ENCODE measurements around the gene SMC1B.
"Not testable (repeated sequence)": the region's sequence is repeated elsewhere in the genome, so short reads cannot be mapped to it uniquely, and the experiment has no call there.

Gene SMC1B

DNA sequence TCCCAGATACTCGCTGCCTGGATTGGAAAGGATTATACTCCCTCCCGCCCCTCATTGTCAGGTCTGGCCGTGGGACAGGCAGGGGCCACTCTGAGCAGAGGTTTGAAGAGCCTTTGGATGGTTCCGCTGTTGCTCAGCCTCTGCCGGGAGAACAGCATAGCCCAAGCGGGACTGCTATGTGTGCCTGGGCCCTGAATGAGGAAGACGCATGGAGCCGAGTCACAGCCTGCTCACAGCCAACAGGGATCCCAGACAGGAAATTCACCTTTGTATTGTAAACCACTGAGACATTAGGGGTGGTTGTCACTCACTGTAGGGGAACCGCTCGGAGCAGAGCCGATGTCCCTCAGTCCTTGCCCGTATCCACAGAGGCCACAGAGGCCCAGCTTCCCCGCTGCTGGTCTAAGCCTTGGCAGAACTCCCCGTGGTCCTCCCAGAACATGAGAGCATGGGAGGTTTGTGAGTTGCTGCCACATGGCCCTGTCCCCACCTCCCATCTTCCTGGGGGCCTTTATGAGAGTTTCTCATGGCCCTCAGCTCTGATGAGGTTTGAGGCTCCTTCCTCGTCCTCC is 114.4 kb downstream of the SMC1B start:
- Histone ChIP-seq H3K4me2 (ENCODE audit: low read length) (no peak overlapping the region), H3K9ac (no peak overlapping the region)
- TF ChIP-seq, protein P1, sequence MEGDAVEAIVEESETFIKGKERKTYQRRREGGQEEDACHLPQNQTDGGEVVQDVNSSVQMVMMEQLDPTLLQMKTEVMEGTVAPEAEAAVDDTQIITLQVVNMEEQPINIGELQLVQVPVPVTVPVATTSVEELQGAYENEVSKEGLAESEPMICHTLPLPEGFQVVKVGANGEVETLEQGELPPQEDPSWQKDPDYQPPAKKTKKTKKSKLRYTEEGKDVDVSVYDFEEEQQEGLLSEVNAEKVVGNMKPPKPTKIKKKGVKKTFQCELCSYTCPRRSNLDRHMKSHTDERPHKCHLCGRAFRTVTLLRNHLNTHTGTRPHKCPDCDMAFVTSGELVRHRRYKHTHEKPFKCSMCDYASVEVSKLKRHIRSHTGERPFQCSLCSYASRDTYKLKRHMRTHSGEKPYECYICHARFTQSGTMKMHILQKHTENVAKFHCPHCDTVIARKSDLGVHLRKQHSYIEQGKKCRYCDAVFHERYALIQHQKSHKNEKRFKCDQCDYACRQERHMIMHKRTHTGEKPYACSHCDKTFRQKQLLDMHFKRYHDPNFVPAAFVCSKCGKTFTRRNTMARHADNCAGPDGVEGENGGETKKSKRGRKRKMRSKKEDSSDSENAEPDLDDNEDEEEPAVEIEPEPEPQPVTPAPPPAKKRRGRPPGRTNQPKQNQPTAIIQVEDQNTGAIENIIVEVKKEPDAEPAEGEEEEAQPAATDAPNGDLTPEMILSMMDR (IDR thresholded peaks at IDR 0.05), result no peak

DNA sequence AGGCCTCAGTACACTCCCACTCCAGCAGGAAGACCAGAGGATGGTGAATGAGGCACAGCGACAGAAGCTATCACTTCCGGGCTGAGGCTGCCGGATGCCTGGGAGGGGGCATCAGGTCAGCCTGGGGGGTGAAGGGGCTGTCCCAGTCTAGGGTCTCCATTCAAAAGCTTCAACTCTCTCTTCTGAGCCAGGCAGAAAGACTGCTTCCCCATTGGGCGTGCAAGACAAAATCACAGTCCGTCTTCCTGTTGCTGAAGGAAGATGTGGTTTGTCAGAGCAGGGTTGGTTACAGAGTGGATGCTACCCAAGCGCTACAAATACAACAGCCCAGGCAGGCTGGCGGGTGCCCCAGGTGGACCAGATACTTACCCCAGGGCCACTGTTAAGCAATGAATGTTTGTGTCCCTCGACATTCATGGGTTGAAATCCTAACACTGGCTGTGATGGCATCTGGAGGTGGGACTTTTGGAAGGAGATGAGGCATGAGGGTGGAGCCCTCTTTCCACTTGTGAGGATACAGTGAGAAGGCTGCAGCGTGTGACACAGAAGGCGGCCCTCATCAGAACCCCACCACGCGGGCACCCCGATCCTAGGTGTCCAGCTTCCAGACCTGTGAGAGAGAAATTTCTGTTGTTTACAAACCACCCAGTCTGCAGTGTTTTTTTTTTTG is 116.6 kb downstream of the SMC1B start:
- no peaks in the 10 kb centered on the region for H3K4me1 ChIP-seq
- H3K9ac ChIP-seq, result no peak overlapping the region
- TF ChIP-seq, protein P1 (IDR thresholded peaks at IDR 0.05), result no peak
- no peak overlapping the region for H3K4me3 ChIP-seq (ENCODE audit: low read depth, low read length)
- H3K36me3 ChIP-seq (ENCODE audit: control insufficient read depth, insufficient read depth, low read length), result no peaks in the 10 kb centered on the region
- H3K27ac ChIP-seq, result no peak overlapping the region
- H3K9me3 ChIP-seq (ENCODE audit: control insufficient read depth, low read length), result no peaks in the 10 kb centered on the region
- no peaks in the 10 kb centered on the region for H3K27me3 ChIP-seq (ENCODE audit: control insufficient read depth, insufficient read depth, low read length)
- H3K79me2 ChIP-seq, result no peaks in the 10 kb centered on the region
- no peak overlapping the region for H3K4me2 ChIP-seq (ENCODE audit: low read length)
- H2AFZ ChIP-seq, result no peak overlapping the region

More for the DNA sequence above, 114.4 kb downstream of the SMC1B start:
- Histone ChIP-seq H3K79me2 (no peaks in the 10 kb centered on the region), H3K27ac (no peak overlapping the region), H3K27me3 (ENCODE audit: control insufficient read depth, insufficient read depth, low read length) (no peaks in the 10 kb centered on the region), H3K9me3 (ENCODE audit: control insufficient read depth, low read length) (no peaks in the 10 kb centered on the region), H3K4me1 (no peaks in the 10 kb centered on the region), H3K4me3 (ENCODE audit: low read depth, low read length) (no peak overlapping the region), H3K36me3 (ENCODE audit: control insufficient read depth, insufficient read depth, low read length) (no peaks in the 10 kb centered on the region), H2AFZ (no peak overlapping the region)

- peaks cover under 1% of the 10 kb centered on the region for H3K4me1 ChIP-seq
- no peak overlapping the region for H3K4me2 ChIP-seq (ENCODE audit: low read length)
- no peak overlapping the region for H3K27ac ChIP-seq
- H3K4me3 ChIP-seq (ENCODE audit: low read depth, low read length), result no peak overlapping the region
- H3K27me3 ChIP-seq (ENCODE audit: control insufficient read depth, insufficient read depth, low read length), result no peaks in the 10 kb centered on the region
- no peaks in the 10 kb centered on the region for H3K9me3 ChIP-seq (ENCODE audit: control insufficient read depth, low read length)
- H3K9ac ChIP-seq, result no peak overlapping the region
- no peaks in the 10 kb centered on the region for H3K36me3 ChIP-seq (ENCODE audit: control insufficient read depth, insufficient read depth, low read length)
- H2AFZ ChIP-seq, result no peak overlapping the region
- no peaks in the 10 kb centered on the region for H3K79me2 ChIP-seq
- TF ChIP-seq, protein P1 (IDR thresholded peaks at IDR 0.05), result no peak
Measured at GRCh38 chr22:45295492-45295891, 117.9 kb downstream of the SMC1B start.

GRCh38 chr22:45295004-45295403 is 118.4 kb downstream of the SMC1B start:
- H3K27ac ChIP-seq; H3K4me1 ChIP-seq; H3K79me2 ChIP-seq; H3K4me3 ChIP-seq (ENCODE audit: low read depth, low read length); H3K4me2 ChIP-seq (ENCODE audit: low read length); H3K36me3 ChIP-seq (ENCODE audit: control insufficient read depth, insufficient read depth, low read length); H2AFZ ChIP-seq; H3K27me3 ChIP-seq (ENCODE audit: control insufficient read depth, insufficient read depth, low read length); H3K9ac ChIP-seq; H3K9me3 ChIP-seq (ENCODE audit: control insufficient read depth, low read length): not testable (repeated sequence)
